Amniotic stem cell (primary cell): Measurements from ENCODE around the gene TTC34.

Source experiments
- DNase-seq: peaks from one replicate; lab custom pipeline; 2025; lab: John Stamatoyannopoulos, UW

TTC34 gene

GRCh38 chr1:2588661-2589430, 212.6 kb downstream of the TTC34 start:
- DNase-seq: no peak

GRCh38 chr1:2587860-2588571, 213.5 kb downstream of the TTC34 start:
- no peak for DNase-seq

GRCh38 chr1:2587071-2587859, 214.2 kb downstream of the TTC34 start:
- no peak for DNase-seq

GRCh38 chr1:2586154-2587070, 215.1 kb downstream of the TTC34 start, which contains the start of gene PRXL2B:
Gene PRXL2B, plus strand, starts transcription at chr1:2586777. Its CDS starts 109 bp downstream, at chr1:2586886.
- DNase-seq: peak; percentile 98
